Stimulated activated CD4-positive, alpha-beta T cell treated with anti-CD3 and anti-CD28 coated beads, Interleukin-4, amount 100 ng/mL, for 48 hours (primary cell): ENCODE measurements around the gene DKC1.
"Not testable (repeated sequence)": the region's sequence is repeated elsewhere in the genome, so short reads cannot be mapped to it uniquely, and the experiment has no call there.

Experiments
- DNase-seq, 2 donors: peaks; one replicate each; pipeline ENCODE4 v3.0.0-alpha.2; 2020; ENCODE audit warnings: low read depth in 2 of 2

Gene DKC1

DNA sequence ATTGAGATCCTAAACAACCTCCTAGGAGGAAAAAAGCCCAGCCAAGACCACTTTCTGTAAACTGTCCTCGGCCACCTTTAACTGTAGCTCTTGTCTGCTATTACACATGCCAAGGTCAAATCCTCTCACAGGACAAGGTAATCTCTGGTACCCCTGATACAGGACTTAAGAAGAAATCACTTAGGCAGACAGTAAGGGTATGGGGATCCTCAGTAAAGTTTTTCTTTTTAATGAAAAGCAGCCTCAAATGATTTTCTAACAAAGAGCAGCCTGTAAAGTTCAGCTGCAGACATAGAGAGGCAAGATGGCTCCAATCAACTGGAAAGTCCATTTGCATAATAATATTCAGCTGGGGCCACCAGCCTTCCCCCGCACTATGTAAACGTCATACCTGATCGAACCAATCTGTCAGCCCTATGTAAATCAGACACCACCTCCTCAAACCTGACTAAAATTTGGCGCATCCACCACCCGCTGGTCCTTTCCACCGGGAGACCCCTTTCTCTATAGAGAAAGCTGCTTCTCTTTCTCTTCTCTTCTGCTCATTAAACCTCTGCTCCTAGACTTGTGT is 57.2 kb downstream of the DKC1 start:
- no peak for DNase-seq

DNA sequence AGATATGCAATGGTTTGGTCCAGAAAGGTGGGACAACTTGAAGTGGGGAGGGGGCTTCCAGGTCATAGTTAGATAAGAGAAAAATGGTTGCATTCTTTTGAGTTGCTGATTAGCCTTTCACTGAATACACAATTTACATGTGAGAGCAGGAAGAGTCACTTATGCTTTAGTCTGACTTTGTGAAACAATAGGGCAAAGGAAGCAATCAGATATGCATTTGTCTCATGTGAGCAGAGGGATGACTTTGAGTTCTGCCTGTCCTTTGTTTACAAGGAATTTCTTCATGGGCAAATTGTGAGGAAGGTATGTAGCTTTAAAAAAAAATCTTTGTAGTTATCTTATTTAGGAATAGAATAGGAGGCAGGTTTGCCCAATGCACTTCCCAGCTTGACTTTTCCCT is 58.9 kb downstream of the DKC1 start:
- DNase-seq, result no peak

DNA sequence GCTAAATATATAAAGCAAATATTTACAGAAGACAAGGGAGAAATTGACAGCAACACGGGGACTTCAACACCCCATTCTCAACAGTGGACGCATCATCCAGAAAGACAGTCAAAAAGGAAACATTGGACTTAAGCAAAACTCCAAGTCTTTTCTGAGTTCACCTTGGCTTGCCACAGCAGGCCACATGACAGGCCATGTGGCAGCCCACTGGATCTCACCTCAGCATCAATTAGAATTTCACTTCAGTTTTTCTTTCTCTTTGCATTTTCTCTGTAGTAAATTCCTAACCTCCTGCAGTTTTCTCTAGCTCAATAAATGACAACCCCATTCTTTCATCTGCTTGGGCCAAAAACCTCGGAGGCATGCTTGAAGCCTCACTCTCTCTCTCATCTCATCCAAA is 59.4 kb downstream of the DKC1 start:
- DNase-seq, result no peak

DNA sequence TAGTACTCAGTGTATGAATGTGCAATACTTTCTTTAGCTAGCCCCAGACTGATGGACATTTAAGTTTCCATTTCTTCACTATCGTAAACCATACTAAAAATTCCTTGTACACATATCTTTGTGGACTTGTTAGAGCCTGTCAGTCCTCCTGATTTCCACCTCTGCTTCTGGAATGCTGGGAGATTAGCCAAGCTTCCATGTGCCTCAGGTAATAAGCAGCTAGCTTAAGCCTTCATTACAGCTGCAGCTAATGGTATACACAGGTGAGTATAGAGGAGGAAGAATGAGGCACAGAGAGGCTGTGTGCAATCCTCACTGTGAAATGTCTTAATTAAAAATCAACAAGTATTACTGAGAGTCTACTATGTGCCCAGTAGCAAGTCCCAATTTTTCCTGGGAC is 62.0 kb downstream of the DKC1 start:
- DNase-seq, result no peak

DNA sequence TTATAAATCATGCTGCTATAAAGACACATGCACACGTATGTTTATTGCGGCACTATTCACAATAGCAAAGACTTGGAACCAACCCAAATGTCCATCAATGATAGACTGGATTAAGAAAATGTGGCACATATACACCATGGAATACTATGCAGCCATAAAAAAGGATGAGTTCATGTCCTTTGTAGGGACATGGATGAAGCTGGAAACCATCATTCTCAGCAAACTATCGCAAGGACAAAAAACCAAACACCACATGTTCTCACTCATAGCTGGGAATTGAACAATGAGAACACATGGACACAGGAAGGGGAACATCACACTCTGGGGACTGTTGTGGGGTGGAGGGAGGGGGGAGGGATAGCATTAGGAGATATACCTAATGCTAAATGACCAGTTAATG is 62.9 kb downstream of the DKC1 start:
- not testable (repeated sequence) for DNase-seq
